Upper lobe of left lung (tissue), 4 donors: ENCODE measurements around the gene CNPPD1.

ENCODE experiments used
- CTCF ChIP-seq, 6 experiments: fragments of 450-650 bp in 4 of 6; fragments of 200-600 bp in 2 of 6; sonication (generic) in 2 of 6; IDR thresholded peaks; one replicate each; pipeline ENCODE4 v1.5.1; 2016 to 2019; ENCODE audit warnings: antibody characterized with exemption in 6 of 6
- EP300 ChIP-seq, 4 donors: sonication (generic); formaldehyde crosslinking; IDR thresholded peaks; one replicate each; pipeline ENCODE4 v1.5.1; 2017; ENCODE audit warnings: antibody characterized with exemption in 4 of 4, control low read depth in 2 of 4
- POLR2AphosphoS5 ChIP-seq, 2 donors: sonication (generic); formaldehyde crosslinking; IDR thresholded peaks; one replicate each; pipeline ENCODE4 v1.5.1; 2017; ENCODE audit warnings: antibody characterized with exemption in 2 of 2

DNA sequence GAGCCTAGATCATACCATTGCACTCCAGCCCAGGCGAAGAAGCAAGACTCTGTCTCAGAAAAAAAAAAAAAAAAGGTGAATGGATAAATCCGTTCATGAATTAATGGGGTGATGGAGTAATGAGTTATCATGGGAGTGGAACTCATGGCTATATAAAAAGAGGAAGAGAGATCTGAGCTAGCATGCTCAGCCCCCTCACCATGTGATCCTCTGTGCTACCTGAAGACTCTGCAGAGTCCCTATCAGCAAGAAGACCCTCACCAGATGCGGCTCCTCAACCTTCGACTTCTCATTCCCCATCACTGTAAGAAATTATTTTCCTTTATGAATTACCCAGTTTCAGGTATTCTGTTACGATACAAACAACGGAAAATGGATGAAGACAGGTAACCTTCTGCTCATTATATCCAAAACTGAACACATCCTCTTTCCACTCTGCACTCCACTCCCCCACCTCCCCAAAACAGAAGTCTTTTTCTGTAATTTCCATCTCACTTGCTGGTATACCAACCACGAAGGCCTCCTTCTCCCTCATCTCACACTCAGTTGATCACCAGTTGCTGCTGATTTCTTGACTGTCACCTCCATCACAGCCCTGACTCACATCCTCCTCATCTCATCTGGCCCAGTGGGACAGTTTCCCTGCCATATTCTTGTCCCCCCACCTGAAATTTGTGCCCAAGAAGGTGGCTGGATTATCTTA lies 10.2 kb upstream of the CNPPD1 start:
- TF ChIP-seq CTCF (IDR thresholded peaks at IDR 0.05) = no peak
- no peak for TF ChIP-seq EP300 (IDR thresholded peaks at IDR 0.05)
- no peak for TF ChIP-seq POLR2AphosphoS5 (IDR thresholded peaks at IDR 0.05)
